Thyroid gland (tissue), 4 donors: ENCODE data around the gene TRPM4. TPM values are rescaled to one million over a fixed set of nuclear protein-coding genes. Genes with fewer than 3 reads are reported as not detected.
A peak's percentile ranks its signal among the peaks of the same experiment; 100 is the strongest.

Experiments
- DNase-seq, 2 donors: peaks; one replicate each; pipeline ENCODE4 v3.0.0-alpha.2; 2019
- H3K27ac ChIP-seq, 3 donors: fragments of 200-600 bp; sonication (generic); 1 replicate in 2 of 3; 2 replicates in 1 of 3; pipeline ENCODE4 v1.5.1; 2016 to 2019; ENCODE audit warnings: mild to moderate bottlenecking in 1 of 3, moderate library complexity in 1 of 3
- H3K27me3 ChIP-seq: fragments of 200-600 bp; sonication (generic); one replicate; pipeline ENCODE4 v1.5.1; 2019
- H3K36me3 ChIP-seq, 2 donors: fragments of 200-600 bp; sonication (generic); one replicate each; pipeline ENCODE4 v1.5.1; 2016 to 2019
- H3K4me1 ChIP-seq, 2 donors: fragments of 200-600 bp; sonication (generic); one replicate each; pipeline ENCODE4 v1.5.1; 2017 to 2019
- H3K4me3 ChIP-seq, 3 donors: fragments of 200-600 bp; sonication (generic); replicated peaks in 1 of 3; 1 replicate in 2 of 3; 2 replicates in 1 of 3; pipeline ENCODE4 v1.5.1; 2016; ENCODE audit warnings: mild to moderate bottlenecking in 1 of 3
- H3K9me3 ChIP-seq: fragments of 200-600 bp; sonication (generic); one replicate; pipeline ENCODE4 v1.5.1; 2017
- POLR2A ChIP-seq, 2 donors: fragments of 450-650 bp; IDR thresholded peaks; one replicate each; pipeline ENCODE4 v1.6.1; 2017; ENCODE audit warnings: antibody characterized with exemption in 2 of 2, mild to moderate bottlenecking in 2 of 2, moderate library complexity in 1 of 2
- WGBS, 2 donors: methylation state at CpG; one replicate each; pipeline ENCODE4 v1.1.5; 2017; 5-methylcytosine and 5-hydroxymethylcytosine counted together
- intact Hi-C: fragments of 100-400 bp; cut with DNase I; formaldehyde crosslinking; loops from one replicate; pipeline ENCODE4 v1.15.1; 2023
- total RNA-seq, 4 donors: library from RNA; depleted of rRNA; stranded (reverse); fragments of >200 nt; gene quantifications; one replicate each; pipeline ENCODE4 v1.2.3, GENCODE V29; 2016
- TF ChIP-seq, protein P1 (sequence below), 6 experiments: fragments of 200-600 bp in 3 of 6; fragments of 450-650 bp in 3 of 6; sonication (generic) in 3 of 6; IDR thresholded peaks; one replicate each; pipeline ENCODE4 v1.5.1; 2016 to 2019; ENCODE audit warnings: antibody characterized with exemption in 6 of 6, mild to moderate bottlenecking in 2 of 6, inconsistent platforms in 1 of 6, moderate library complexity in 1 of 6

TRPM4 gene
- total RNA-seq, result 10 to 100 TPM; 18.4 to 36.4 (median 26.1) TPM

DNA sequence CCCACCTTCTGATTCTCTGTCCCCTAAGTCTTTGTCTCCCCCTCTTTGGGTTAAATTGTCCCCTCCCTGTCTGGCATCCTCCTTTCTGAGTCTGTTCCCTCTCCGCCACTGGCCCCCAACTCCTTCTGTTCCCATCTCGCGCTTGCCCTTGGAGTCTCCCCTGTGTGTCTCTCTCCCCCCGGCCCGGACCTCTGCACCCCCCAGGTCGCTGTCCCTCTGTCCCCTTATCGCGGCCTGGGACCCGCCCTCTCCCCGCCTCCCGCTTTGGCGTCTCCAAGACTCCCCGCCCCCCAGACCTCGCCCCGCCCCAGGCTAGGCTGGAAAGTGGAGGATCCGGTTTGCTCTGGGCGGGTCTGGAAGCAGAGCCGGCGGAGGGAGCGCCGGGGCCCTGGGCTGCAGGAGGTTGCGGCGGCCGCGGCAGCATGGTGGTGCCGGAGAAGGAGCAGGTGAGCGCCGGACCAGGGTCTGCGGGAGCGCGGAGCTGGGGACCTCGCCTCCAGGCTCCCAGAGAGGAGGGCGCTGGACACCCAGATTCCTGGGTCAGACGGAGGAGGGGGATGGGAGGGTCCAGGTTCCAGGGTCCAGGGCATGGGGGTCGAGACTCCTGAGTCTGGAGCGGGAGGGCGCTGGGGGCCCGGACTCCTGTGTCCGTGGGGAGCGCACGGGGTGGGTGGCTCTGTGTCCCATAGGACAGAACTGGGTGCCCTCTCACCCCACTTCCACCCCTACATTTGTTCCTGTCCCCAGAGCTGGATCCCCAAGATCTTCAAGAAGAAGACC, at the start of gene TRPM4:
TRPM4 (plus strand) TSS at position 348 of the 780 bp plus-strand sequence; CDS start at position 423, 75 bp downstream.
- WGBS, 2 donors, result 1 to 2% methylated on average over 14 to 15 of the region's 41 CpGs
- DNase-seq, result peak; percentile 96 to 97
- H3K4me3 ChIP-seq, result peak within 1 kb of the TSS; percentile 66 to 93 (median 82)
- H3K4me1 ChIP-seq, result peaks cover 6 to 21% of the 10 kb centered on the region in 2 donors
- peak; percentile 2 to 88 for TF ChIP-seq POLR2A (IDR thresholded peaks at IDR 0.05)
- TF ChIP-seq, protein P1, sequence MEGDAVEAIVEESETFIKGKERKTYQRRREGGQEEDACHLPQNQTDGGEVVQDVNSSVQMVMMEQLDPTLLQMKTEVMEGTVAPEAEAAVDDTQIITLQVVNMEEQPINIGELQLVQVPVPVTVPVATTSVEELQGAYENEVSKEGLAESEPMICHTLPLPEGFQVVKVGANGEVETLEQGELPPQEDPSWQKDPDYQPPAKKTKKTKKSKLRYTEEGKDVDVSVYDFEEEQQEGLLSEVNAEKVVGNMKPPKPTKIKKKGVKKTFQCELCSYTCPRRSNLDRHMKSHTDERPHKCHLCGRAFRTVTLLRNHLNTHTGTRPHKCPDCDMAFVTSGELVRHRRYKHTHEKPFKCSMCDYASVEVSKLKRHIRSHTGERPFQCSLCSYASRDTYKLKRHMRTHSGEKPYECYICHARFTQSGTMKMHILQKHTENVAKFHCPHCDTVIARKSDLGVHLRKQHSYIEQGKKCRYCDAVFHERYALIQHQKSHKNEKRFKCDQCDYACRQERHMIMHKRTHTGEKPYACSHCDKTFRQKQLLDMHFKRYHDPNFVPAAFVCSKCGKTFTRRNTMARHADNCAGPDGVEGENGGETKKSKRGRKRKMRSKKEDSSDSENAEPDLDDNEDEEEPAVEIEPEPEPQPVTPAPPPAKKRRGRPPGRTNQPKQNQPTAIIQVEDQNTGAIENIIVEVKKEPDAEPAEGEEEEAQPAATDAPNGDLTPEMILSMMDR (IDR thresholded peaks at IDR 0.05), result no peak
- H3K27me3 ChIP-seq, result no peaks in the 10 kb centered on the region
- intact Hi-C loops, result no loop called here
- H3K9me3 ChIP-seq, result no peaks in the 10 kb centered on the region
- H3K36me3 ChIP-seq, result no peaks in the 10 kb centered on the region
- H3K27ac ChIP-seq, result peak within 1 kb of the TSS; percentile 55 to 84 (median 82)

DNA sequence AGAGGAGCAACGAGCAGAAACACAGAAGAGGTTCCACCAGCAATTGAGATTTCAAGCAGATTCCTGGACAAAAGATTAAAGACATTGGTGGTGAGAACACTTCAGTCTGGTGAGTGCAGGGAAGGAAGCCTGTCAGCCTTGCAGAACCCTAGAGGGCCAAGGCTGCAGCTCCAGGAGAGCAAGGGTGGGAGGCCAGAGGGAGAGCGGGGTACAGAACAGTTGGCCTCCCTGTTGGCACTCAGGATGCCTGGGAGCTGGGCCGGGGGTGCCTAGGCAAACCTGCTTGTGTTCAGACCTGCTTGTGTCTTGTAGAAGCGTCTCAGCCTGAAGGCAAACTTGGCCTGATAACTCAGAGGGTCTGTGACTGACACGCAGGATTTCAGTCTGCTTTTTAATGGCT, 48.5 kb upstream of the TRPM4 start:
- Histone ChIP-seq H3K27ac (no peak overlapping the region), H3K4me3 (no peak overlapping the region), H3K27me3 (no peaks in the 10 kb centered on the region), H3K36me3 (peaks cover 40 to 46% of the 10 kb centered on the region in 2 donors), H3K4me1 (peaks cover 4 to 6% of the 10 kb centered on the region in 2 donors), H3K9me3 (no peaks in the 10 kb centered on the region)
- intact Hi-C loops, result no loop called here
- no peak for TF ChIP-seq POLR2A (IDR thresholded peaks at IDR 0.05)
- TF ChIP-seq, protein P1 (IDR thresholded peaks at IDR 0.05), result no peak
- DNase-seq, result no peak
- WGBS, 2 donors, result 77 to 78% methylated on average over 5 of the region's 5 CpGs

DNA sequence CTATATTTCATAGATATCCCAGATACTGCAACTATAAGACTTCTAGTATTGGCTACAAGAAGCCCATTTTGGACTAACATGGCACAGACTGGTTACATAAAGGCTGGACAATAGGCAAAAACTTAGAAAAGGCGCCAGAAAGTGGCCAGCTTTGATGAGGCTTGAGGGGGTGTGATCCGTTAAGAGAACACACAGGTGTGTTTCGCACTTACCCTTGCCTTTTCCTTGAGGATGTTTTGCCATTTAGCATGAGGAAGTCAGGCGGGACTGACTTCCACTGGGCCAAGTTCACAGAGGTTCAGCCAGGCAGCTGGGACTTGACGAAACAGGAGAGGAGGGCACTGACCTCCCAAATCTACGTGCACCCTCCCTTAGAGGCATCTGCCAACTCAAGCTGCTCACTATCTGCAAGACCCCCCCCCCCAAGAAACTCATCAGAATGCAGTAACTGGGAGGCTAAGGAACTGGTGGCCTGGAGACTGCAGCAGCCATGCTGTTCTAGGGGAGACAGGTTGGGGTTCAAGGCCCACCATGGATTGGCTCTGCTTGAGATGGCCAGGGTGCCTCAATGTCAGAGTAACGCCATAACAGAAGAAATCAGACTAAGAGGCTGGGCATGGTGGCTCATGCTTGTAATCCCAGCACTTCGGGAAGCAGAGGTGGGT, 47.9 kb upstream of the TRPM4 start:
- intact Hi-C loops, result no loop called here
- no peak overlapping the region for H3K4me3 ChIP-seq
- peaks cover 35 to 41% of the 10 kb centered on the region in 2 donors for H3K36me3 ChIP-seq
- WGBS, 2 donors, result 86 to 94% methylated on average over 8 of the region's 8 CpGs
- TF ChIP-seq, protein P1 (IDR thresholded peaks at IDR 0.05), result no peak
- TF ChIP-seq POLR2A (IDR thresholded peaks at IDR 0.05), result no peak
- no peak for DNase-seq
- H3K4me1 ChIP-seq, result peaks cover 4 to 7% of the 10 kb centered on the region in 2 donors
- H3K9me3 ChIP-seq, result no peaks in the 10 kb centered on the region
- H3K27ac ChIP-seq, result no peak overlapping the region
- no peaks in the 10 kb centered on the region for H3K27me3 ChIP-seq

DNA sequence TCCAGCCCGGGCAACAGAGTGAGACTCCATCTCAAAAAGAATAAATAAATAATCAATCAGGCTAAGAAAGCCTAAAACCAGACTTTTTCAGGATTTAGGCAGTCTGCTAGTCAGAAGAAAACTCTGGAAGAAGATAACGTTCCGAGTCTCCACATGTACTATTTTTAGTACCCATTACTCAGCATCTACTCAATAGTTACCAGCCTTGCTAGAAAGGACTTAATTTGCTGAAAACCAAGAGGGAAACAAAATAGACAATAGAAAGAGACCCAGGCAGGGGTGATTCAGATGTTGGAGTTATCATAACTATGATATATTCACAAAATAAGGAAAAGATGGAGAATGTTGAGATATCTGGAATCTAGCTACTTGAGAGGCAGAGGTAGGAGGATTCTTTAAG, 47.0 kb upstream of the TRPM4 start:
- Histone ChIP-seq H3K27ac (no peak overlapping the region), H3K27me3 (no peaks in the 10 kb centered on the region), H3K4me3 (no peak overlapping the region), H3K9me3 (no peaks in the 10 kb centered on the region), H3K36me3 (peaks cover 26 to 33% of the 10 kb centered on the region in 2 donors), H3K4me1 (peaks cover 4 to 7% of the 10 kb centered on the region in 2 donors)
- WGBS, 2 donors, result 55 to 71% methylated on average over 3 of the region's 3 CpGs
- no peak for TF ChIP-seq POLR2A (IDR thresholded peaks at IDR 0.05)
- DNase-seq, result no peak
- intact Hi-C loops, result no loop called here

DNA sequence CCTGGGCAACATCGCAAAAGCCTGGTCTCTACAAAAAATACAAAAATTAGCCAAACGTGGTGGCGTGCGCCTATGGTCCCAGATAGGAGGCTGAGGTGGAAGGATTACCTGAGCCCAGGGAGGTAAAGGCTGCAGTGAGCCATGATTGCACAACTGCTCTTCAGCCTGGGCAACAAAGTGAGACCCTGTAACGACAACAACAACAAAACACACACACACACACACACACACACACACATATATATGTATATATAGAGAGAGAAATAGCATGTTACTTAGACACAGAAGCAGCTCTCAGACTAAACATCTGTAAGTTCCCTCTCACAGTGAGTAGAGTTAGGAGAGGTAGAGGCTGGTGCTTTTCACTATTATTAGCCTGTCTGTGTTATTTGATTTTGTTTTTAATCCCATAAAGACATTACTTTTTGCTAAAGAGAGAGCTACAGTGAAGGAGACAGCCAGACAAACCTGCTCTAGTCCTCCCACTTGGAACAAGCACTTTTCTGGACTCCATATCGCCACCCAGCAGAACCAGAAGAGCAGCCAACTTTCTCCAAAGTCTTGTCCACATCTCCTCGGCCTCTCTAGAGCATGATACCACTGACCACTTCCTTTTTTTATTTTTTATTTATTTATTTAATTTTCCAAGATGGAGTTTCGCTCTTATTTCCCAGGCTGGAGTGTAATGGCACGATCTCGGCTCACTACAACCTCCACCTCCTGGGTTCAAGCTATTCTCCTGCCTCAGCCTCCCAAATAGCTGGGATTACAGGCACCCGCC, 46.2 kb upstream of the TRPM4 start:
- H3K4me1 ChIP-seq, result peaks cover 4 to 7% of the 10 kb centered on the region in 2 donors
- no peaks in the 10 kb centered on the region for H3K27me3 ChIP-seq
- H3K27ac ChIP-seq, result no peak overlapping the region
- H3K9me3 ChIP-seq, result no peaks in the 10 kb centered on the region
- intact Hi-C loops, result no loop called here
- no peak for TF ChIP-seq POLR2A (IDR thresholded peaks at IDR 0.05)
- TF ChIP-seq, protein P1 (IDR thresholded peaks at IDR 0.05), result no peak
- peaks cover 23 to 28% of the 10 kb centered on the region in 2 donors for H3K36me3 ChIP-seq
- no peak overlapping the region for H3K4me3 ChIP-seq
- WGBS, 2 donors, result 77 to 78% methylated on average over 11 of the region's 11 CpGs
- DNase-seq, result no peak
